SK-N-SH treated with all-trans-retinoic acid at 6 μM for 48 hours (cell line): ENCODE measurements around the gene CCDC81.

ENCODE experiments used
- ATAC-seq: fragments of 200-7000 bp; cut with Tn5 transposase; 3 replicates; pipeline ENCODE4 v1.9.1; 2020; ENCODE audit warnings: mild to moderate bottlenecking, moderate library complexity
- ARNTL ChIP-seq: fragments of 450-650 bp; formaldehyde crosslinking; IDR thresholded peaks from 2 replicates; pipeline ENCODE4 v1.5.0; 2020; ENCODE audit warnings: low read depth, mild to moderate bottlenecking, moderate library complexity, borderline replicate concordance
- BACH2 ChIP-seq: fragments of 250-450 bp; sonication (Bioruptor Pico); IDR thresholded peaks from 2 replicates; pipeline ENCODE4 v1.9.0; 2021; ENCODE audit warnings: mild to moderate bottlenecking, borderline replicate concordance
- CREB5 ChIP-seq: fragments of 250-450 bp; sonication (Bioruptor Pico); IDR thresholded peaks from 2 replicates; pipeline ENCODE4 v1.5.1; 2020; ENCODE audit warnings: low read depth, mild to moderate bottlenecking, moderate library complexity
- CSDC2 ChIP-seq: fragments of 250-450 bp; sonication (Bioruptor Pico); IDR thresholded peaks from 2 replicates; pipeline ENCODE4 v1.5.0; 2020; ENCODE audit warnings: mild to moderate bottlenecking, moderate library complexity
- CSRNP3 ChIP-seq: fragments of 250-450 bp; sonication (Bioruptor Pico); IDR thresholded peaks from 2 replicates; pipeline ENCODE4 v1.5.1; 2021; ENCODE audit warnings: mild to moderate bottlenecking, moderate library complexity
- ESRRG ChIP-seq: fragments of 250-450 bp; sonication (Bioruptor Pico); IDR thresholded peaks from 2 replicates; pipeline ENCODE4 v1.6.1; 2021; ENCODE audit warnings: mild to moderate bottlenecking
- GLIS3 ChIP-seq: fragments of 250-450 bp; sonication (Bioruptor Pico); IDR thresholded peaks from 2 replicates; pipeline ENCODE4 v1.5.0; 2020; ENCODE audit warnings: mild to moderate bottlenecking, moderate library complexity
- ISL1 ChIP-seq: fragments of 250-450 bp; sonication (Bioruptor Pico); IDR thresholded peaks from 2 replicates; pipeline ENCODE4 v2.1.2; 2022; ENCODE audit warnings: mild to moderate bottlenecking, moderate library complexity
- OSR1 ChIP-seq: fragments of 250-450 bp; sonication (Bioruptor Pico); IDR thresholded peaks from 2 replicates; pipeline ENCODE4 v1.8.0; 2022; ENCODE audit warnings: moderate library complexity, mild to moderate bottlenecking, inconsistent platforms
- PATZ1 ChIP-seq: fragments of 250-450 bp; sonication (Bioruptor Pico); IDR thresholded peaks from 2 replicates; pipeline ENCODE4 v1.8.0; 2020; ENCODE audit warnings: mild to moderate bottlenecking, moderate library complexity, borderline replicate concordance
- PPARA ChIP-seq: fragments of 250-450 bp; sonication (Bioruptor Pico); IDR thresholded peaks from 2 replicates; pipeline ENCODE4 v1.5.0; 2020; ENCODE audit warnings: mild to moderate bottlenecking, borderline replicate concordance
- RARB ChIP-seq: fragments of 250-450 bp; sonication (Bioruptor Pico); IDR thresholded peaks from 2 replicates; pipeline ENCODE4 v1.8.0; 2021; ENCODE audit warnings: mild to moderate bottlenecking, moderate library complexity
- TCF4 ChIP-seq: fragments of 250-450 bp; sonication (Bioruptor Pico); IDR thresholded peaks from 2 replicates; pipeline ENCODE4 v1.8.0; 2021; ENCODE audit warnings: mild to moderate bottlenecking, moderate library complexity, borderline replicate concordance
- TOX ChIP-seq: fragments of 250-450 bp; sonication (Bioruptor Pico); IDR thresholded peaks from 2 replicates; pipeline ENCODE4 v1.8.0; 2021; ENCODE audit warnings: mild to moderate bottlenecking, moderate library complexity, borderline replicate concordance
- TSHZ2 ChIP-seq: fragments of 250-450 bp; sonication (Bioruptor Pico); IDR thresholded peaks from 2 replicates; pipeline ENCODE4 v1.5.0; 2020; ENCODE audit warnings: mild to moderate bottlenecking, moderate library complexity
- ZC3H10 ChIP-seq: fragments of 250-450 bp; sonication (Bioruptor Pico); IDR thresholded peaks from 2 replicates; pipeline ENCODE4 v1.5.1; 2021; ENCODE audit warnings: mild to moderate bottlenecking, moderate library complexity
- ZFP3 ChIP-seq: fragments of 250-450 bp; sonication (Bioruptor Pico); IDR thresholded peaks from 2 replicates; pipeline ENCODE4 v1.5.0; 2020; ENCODE audit warnings: mild to moderate bottlenecking, moderate library complexity
- ZFP30 ChIP-seq: fragments of 450-650 bp; formaldehyde crosslinking; IDR thresholded peaks from 2 replicates; pipeline ENCODE4 v1.5.0; 2022; ENCODE audit warnings: mild to moderate bottlenecking, moderate library complexity
- ZNF565 ChIP-seq: fragments of 450-650 bp; formaldehyde crosslinking; conservative IDR thresholded peaks from 2 replicates; pipeline ENCODE4 v1.5.0; 2020; ENCODE audit warnings: low read depth, mild to moderate bottlenecking, moderate library complexity
- ZNF70 ChIP-seq: fragments of 450-650 bp; formaldehyde crosslinking; IDR thresholded peaks from 2 replicates; pipeline ENCODE4 v1.5.0; 2020; ENCODE audit warnings: mild to moderate bottlenecking, moderate library complexity
- ZNF8 ChIP-seq: fragments of 450-650 bp; formaldehyde crosslinking; IDR thresholded peaks from 2 replicates; pipeline ENCODE4 v1.5.0; 2020; ENCODE audit warnings: mild to moderate bottlenecking, moderate library complexity
- TF ChIP-seq, protein P1 (sequence below): fragments of 250-450 bp; sonication (Bioruptor Pico); IDR thresholded peaks from 2 replicates; pipeline ENCODE4 v1.8.0; 2021; ENCODE audit warnings: low read depth, mild to moderate bottlenecking, moderate library complexity, borderline replicate concordance

The CCDC81 gene

GRCh38 chr11:86421946-86422345 is 47.3 kb downstream of the CCDC81 start:
- ATAC-seq: no peak
- TF ChIP-seq GLIS3 (CRISPR knock-in tag) (no peak), TCF4 (CRISPR knock-in tag) (no peak), ARNTL (CRISPR knock-in tag) (no peak), PATZ1 (no peak), ESRRG (no peak), RARB (CRISPR knock-in tag) (no peak), CSRNP3 (CRISPR knock-in tag) (no peak), ZC3H10 (no peak), ISL1 (no peak), TOX (CRISPR knock-in tag) (no peak), CREB5 (no peak), ZFP3 (CRISPR knock-in tag) (no peak), ZNF8 (CRISPR knock-in tag) (no peak)
- TF ChIP-seq, protein P1, sequence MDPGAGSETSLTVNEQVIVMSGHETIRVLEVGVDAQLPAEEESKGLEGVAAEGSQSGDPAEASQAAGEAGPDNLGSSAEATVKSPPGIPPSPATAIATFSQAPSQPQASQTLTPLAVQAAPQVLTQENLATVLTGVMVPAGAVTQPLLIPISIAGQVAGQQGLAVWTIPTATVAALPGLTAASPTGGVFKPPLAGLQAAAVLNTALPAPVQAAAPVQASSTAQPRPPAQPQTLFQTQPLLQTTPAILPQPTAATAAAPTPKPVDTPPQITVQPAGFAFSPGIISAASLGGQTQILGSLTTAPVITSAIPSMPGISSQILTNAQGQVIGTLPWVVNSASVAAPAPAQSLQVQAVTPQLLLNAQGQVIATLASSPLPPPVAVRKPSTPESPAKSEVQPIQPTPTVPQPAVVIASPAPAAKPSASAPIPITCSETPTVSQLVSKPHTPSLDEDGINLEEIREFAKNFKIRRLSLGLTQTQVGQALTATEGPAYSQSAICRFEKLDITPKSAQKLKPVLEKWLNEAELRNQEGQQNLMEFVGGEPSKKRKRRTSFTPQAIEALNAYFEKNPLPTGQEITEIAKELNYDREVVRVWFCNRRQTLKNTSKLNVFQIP: no peak
- TF ChIP-seq, all 23 proteins: peak for 0

DNA sequence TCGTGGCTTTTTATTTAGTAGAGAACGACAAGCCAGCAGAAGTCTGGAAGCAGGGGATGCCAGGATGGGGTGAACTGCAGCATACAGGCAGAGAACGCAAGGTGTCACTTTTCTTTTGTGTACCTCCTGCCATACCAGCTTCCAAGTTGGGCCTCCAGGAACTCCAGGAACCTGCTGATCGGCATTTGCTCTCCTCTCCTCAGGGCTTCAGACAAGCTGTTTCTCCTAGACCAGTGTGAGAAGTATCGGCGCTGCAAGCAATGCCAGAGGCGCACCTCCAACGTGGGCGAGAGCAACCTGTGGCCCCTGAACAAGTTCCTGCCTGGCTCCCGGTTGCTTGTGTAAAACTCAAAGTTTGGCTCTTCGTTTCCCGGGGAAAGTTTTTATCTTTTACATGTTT is 47.7 kb downstream of the CCDC81 start:
- TF ChIP-seq GLIS3 (CRISPR knock-in tag) (no peak), PATZ1 (no peak), CSRNP3 (CRISPR knock-in tag) (no peak), ZFP3 (CRISPR knock-in tag) (no peak), ARNTL (CRISPR knock-in tag) (no peak), ISL1 (no peak), TSHZ2 (CRISPR knock-in tag) (no peak), RARB (CRISPR knock-in tag) (no peak), ZC3H10 (no peak), OSR1 (CRISPR knock-in tag) (no peak), TCF4 (CRISPR knock-in tag) (no peak), ZNF565 (CRISPR knock-in tag) (no peak), ZNF8 (CRISPR knock-in tag) (no peak), CSDC2 (CRISPR knock-in tag) (no peak), ZFP30 (CRISPR knock-in tag) (no peak), ZNF70 (CRISPR knock-in tag) (no peak), TOX (CRISPR knock-in tag) (no peak), PPARA (no peak), BACH2 (CRISPR knock-in tag) (no peak)
- TF ChIP-seq, protein P1: no peak
- no peak for ATAC-seq
